Measurements from ENCODE around the gene CIDEC.

Gene CIDEC

GRCh38 chr3:9846231-9846630, 33.8 kb downstream of the CIDEC start:
- TF ChIP-seq ZFX (IDR thresholded peaks at IDR 0.05): no peak
- TF ChIP-seq, protein P1, sequence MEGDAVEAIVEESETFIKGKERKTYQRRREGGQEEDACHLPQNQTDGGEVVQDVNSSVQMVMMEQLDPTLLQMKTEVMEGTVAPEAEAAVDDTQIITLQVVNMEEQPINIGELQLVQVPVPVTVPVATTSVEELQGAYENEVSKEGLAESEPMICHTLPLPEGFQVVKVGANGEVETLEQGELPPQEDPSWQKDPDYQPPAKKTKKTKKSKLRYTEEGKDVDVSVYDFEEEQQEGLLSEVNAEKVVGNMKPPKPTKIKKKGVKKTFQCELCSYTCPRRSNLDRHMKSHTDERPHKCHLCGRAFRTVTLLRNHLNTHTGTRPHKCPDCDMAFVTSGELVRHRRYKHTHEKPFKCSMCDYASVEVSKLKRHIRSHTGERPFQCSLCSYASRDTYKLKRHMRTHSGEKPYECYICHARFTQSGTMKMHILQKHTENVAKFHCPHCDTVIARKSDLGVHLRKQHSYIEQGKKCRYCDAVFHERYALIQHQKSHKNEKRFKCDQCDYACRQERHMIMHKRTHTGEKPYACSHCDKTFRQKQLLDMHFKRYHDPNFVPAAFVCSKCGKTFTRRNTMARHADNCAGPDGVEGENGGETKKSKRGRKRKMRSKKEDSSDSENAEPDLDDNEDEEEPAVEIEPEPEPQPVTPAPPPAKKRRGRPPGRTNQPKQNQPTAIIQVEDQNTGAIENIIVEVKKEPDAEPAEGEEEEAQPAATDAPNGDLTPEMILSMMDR (conservative IDR thresholded peaks at IDR 0.05): no peak
- no peak overlapping the region for H3K27ac ChIP-seq

- TF ChIP-seq, protein P1 (conservative IDR thresholded peaks at IDR 0.05): no peak
- 0 out of 2 replicates have a peak, but pooled peaks have one; percentile 12 for TF ChIP-seq ZFX (IDR thresholded peaks at IDR 0.05)
- peak within 1 kb of the TSS; percentile 75 for H3K27ac ChIP-seq
These were observed 36.2 kb downstream of the CIDEC start, which contains the start of gene RPUSD3 for GRCh38 chr3:9843715-9844438. RPUSD3 (minus strand) TSS chr3:9844008; CDS start chr3:9843990, 18 bp downstream.

- TF ChIP-seq ZFX (IDR thresholded peaks at IDR 0.05): no peak
- TF ChIP-seq, protein P1 (conservative IDR thresholded peaks at IDR 0.05): no peak
These were observed 39.0 kb downstream of the CIDEC start for GRCh38 chr3:9841015-9841414.

DNA sequence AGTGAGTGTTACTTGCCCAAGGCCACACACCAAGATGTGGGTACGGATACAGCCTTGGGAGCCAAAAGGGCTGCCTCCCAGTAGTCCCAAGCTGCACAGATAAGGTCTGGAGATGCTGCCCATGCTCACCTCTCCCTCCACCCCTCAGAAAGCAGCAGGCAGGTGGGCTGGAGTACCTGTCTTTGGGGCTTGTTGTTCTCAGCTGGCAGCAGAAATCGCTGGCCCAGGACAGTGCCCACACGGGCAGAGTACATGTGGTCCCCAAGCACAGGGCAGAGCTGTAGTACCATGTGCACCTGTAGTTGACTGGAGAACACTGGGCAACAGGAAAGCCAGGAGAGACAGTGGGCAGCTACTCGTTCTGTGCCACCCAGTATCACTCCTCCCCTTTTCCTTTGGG, 41.2 kb downstream of the CIDEC start:
- H3K27ac ChIP-seq: no peak overlapping the region
- TF ChIP-seq ZFX (IDR thresholded peaks at IDR 0.05): no peak
- TF ChIP-seq, protein P1 (conservative IDR thresholded peaks at IDR 0.05): no peak

More at GRCh38 chr3:9841015-9841414, 39.0 kb downstream of the CIDEC start:
- H3K27ac ChIP-seq: no peak overlapping the region

DNA sequence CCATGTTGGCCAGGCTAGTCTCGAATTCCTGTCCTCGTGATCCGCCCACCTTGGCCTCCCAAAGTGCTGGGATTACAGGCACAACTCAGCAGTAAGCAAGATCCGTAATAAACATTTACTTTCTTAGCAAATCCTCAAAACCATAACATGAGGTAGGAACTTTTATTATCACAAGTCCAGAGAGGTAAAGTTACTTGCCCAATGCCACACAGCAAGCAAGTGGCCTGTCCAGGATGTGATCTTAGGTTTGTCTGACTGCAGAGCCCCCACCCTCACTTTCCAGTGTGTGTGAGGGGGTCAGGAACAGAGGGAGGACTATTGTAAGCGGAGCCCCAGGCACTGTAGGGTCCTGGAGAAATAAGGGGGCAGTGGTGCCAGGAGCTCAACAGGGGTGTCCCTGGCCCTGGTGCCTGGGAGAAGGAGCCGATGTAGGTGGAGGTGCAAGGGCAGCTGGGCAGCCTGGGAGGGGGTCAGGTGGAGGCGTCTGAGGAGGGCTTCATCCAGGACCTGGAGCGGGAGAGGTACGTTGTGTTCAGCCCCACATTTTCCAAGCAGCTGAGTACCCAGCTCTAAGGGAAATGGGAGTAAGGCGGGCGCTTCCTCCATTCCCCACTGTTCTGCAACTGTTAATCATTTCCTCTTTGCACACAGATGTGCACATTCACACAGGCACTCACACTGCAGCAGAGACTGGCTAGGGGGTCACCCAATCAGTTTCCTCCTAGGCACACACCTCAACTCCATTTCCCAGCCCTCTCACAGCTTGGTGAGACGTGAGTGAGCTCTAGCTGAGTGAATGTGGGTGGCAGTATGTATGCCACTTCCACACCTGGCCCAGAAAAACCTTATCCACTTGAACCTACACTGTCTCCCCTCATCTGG, 42.1 kb downstream of the CIDEC start:
- TF ChIP-seq, protein P1 (conservative IDR thresholded peaks at IDR 0.05): no peak
- no peak for TF ChIP-seq ZFX (IDR thresholded peaks at IDR 0.05)
- H3K27ac ChIP-seq: no peak overlapping the region

DNA sequence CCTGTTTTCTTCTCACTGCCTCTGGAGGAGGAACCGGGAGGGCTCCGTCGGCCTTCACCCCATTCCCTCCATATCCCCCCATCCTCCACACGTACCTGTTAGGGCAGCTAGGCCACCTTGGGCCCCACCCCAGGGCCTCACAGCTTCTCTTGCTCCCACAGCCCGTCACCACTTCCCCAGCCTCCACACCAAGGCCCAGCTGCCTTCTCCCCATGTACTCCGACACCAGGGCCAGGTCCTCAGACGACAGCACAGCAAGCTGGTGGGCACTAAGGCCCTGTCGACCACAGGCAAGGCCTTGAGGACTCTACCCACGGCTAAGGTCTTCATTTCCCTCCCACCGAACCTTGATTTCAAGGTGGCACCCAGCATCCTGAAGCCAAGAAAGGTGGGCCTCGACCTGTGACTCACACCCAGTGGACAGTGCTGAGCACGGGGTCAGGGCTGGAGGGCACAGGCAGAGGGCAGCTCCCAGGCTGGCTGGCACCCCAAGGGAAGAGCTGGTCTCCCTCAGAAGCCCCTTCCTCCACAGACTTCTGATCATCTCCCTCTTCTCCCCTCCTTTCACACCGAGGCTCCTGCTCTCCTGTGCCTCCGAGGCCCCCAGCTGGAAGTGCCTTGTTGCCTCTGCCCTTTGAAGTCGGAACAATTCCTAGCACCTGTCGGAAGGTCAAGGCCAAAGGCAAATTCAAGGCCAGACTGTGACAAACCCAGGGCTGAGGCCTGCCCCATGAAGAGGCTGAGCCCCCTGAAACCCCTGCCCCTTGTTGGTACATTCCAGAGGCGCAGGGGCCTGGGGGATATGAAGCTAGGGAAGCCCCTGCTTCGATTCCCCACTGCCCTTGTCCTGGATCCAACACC, 45.3 kb downstream of the CIDEC start:
- no peak overlapping the region for H3K27ac ChIP-seq

More for the DNA sequence above, 45.3 kb downstream of the CIDEC start:
- no peak for TF ChIP-seq ZFX (IDR thresholded peaks at IDR 0.05)
- TF ChIP-seq, protein P1 (conservative IDR thresholded peaks at IDR 0.05): no peak

Measured in C4-2B (cell line).